NCI-H2196 (cell line): ENCODE measurements around the gene ZNF614.
A peak's percentile ranks its signal among the peaks of the same experiment; 100 is the strongest.
"Not testable (repeated sequence)": the region's sequence is repeated elsewhere in the genome, so short reads cannot be mapped to it uniquely, and the experiment has no call there.

Experiments used
- DNase-seq: peaks from one replicate; lab custom pipeline; 2025; ENCODE audit not compliant: unreplicated experiment; lab: John Stamatoyannopoulos, UW

Gene ZNF614

GRCh38 chr19:51993422-51993821 lies 34.8 kb downstream of the ZNF614 start:
- DNase-seq: no peak

- DNase-seq: peak; percentile 88
Measured at GRCh38 chr19:51986309-51987291, 41.6 kb downstream of the ZNF614 start, which contains the start of gene ZNF350. Gene ZNF350, minus strand, starts transcription at chr19:51986840. Its CDS starts 12,480 bp downstream, at chr19:51974360.

- no peak for DNase-seq
Measured at GRCh38 chr19:51983361-51983760, 44.8 kb downstream of the ZNF614 start.

GRCh38 chr19:51980926-51981325 lies 47.3 kb downstream of the ZNF614 start:
- not testable (repeated sequence) for DNase-seq

GRCh38 chr19:51980116-51980736 lies 48.0 kb downstream of the ZNF614 start:
- DNase-seq: no peak

- no peak for DNase-seq
Measured at GRCh38 chr19:51978882-51979281, 49.3 kb downstream of the ZNF614 start.

- no peak for DNase-seq
Measured at GRCh38 chr19:51977346-51977745, 50.8 kb downstream of the ZNF614 start.

- no peak for DNase-seq
Measured at GRCh38 chr19:51976852-51977251, 51.3 kb downstream of the ZNF614 start.

GRCh38 chr19:51975787-51976186 lies 52.4 kb downstream of the ZNF614 start:
- not testable (repeated sequence) for DNase-seq

- no peak for DNase-seq
Measured at GRCh38 chr19:51971624-51972023, 56.6 kb downstream of the ZNF614 start.

GRCh38 chr19:51970718-51971117 lies 57.5 kb downstream of the ZNF614 start:
- no peak for DNase-seq

GRCh38 chr19:51965583-51965982 lies 62.6 kb downstream of the ZNF614 start:
- DNase-seq: no peak
